ENCODE measurements around the gene SEL1L. TPM values are rescaled to one million over a fixed set of nuclear protein-coding genes. Genes with fewer than 3 reads are reported as not detected.

Gene SEL1L
- total and polyA plus RNA-seq, 2 of the 13 experiments (the other 11 are each of a cell fraction or from before 2014, with no cell fraction given): 15.3 to 61.0 TPM

DNA sequence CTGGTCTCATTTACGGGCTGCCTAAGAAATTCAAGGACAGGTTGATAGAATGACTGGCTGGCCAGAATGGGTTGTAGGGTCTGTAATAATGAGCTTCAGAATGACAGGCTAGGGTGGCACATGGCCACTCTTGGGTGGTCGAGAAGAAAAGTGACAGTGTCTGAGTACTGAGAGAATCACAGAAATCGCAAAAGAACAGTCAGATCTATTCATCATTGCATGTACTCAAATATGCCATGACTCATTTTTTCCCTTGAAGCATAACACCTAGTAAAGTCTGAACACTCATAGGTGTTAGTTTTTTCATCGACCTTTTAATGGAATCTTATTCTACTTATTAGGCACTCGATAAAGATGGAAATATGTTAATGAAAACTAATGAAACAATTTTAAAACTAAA, 37.8 kb upstream of the SEL1L start (continued):
- TF ChIP-seq SP5 (CRISPR knock-in tag; IDR thresholded peaks at IDR 0.05; ENCODE audit: borderline replicate concordance, low read depth) (no peak), ZNF562 (CRISPR knock-in tag; IDR thresholded peaks at IDR 0.05; ENCODE audit: borderline replicate concordance) (no peak), ZNF558 (CRISPR knock-in tag; IDR thresholded peaks at IDR 0.05; ENCODE audit: borderline replicate concordance) (no peak), HNRNPLL (IDR thresholded peaks at IDR 0.05; ENCODE audit: low read depth, low read length, poor library complexity, severe bottlenecking) (no peak)
- TF ChIP-seq, protein P1, sequence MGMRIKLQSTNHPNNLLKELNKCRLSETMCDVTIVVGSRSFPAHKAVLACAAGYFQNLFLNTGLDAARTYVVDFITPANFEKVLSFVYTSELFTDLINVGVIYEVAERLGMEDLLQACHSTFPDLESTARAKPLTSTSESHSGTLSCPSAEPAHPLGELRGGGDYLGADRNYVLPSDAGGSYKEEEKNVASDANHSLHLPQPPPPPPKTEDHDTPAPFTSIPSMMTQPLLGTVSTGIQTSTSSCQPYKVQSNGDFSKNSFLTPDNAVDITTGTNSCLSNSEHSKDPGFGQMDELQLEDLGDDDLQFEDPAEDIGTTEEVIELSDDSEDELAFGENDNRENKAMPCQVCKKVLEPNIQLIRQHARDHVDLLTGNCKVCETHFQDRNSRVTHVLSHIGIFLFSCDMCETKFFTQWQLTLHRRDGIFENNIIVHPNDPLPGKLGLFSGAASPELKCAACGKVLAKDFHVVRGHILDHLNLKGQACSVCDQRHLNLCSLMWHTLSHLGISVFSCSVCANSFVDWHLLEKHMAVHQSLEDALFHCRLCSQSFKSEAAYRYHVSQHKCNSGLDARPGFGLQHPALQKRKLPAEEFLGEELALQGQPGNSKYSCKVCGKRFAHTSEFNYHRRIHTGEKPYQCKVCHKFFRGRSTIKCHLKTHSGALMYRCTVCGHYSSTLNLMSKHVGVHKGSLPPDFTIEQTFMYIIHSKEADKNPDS (CRISPR knock-in tag; IDR thresholded peaks at IDR 0.05): no peak

DNA sequence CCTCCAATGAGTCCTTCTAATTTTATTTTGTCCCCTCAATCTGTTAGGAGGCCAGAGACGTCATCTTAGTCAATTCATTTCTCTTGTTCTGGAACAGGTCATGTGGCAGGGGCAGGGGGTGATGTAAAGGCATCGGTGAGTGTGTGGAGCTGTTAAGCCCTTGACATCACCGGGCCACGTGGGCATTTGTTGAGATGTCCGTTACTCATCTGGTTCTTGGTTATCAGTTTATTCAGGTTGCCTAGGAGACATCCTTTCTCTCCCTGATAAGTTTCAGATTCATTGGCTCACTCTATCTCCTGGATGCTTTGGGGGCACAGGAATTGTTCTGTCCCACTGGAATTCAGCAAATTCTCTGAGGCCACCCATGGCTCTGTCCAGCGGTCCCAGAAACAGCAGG, 33.6 kb upstream of the SEL1L start:
- Histone ChIP-seq H3K4me1 (ENCODE audit: insufficient read depth, low read length) (no peaks in the 10 kb centered on the region), H3K9ac (ENCODE audit: insufficient read depth, low read depth, low read length) (no peak overlapping the region), H3K4me2 (ENCODE audit: low read depth, low read length) (no peak overlapping the region), H3K79me2 (ENCODE audit: insufficient read depth, low read length) (no peaks in the 10 kb centered on the region), H3K4me3 (replicated peaks in 1 of 3; ENCODE audit: insufficient read depth in 1 of 3, low read depth in 2 of 3, low read length in 3 of 3) (no peak overlapping the region), H2AFZ (ENCODE audit: low read length) (no peak overlapping the region), H3K27ac (ENCODE audit: extremely low read length, insufficient read depth, low read length) (no peak overlapping the region), H3K27me3 (ENCODE audit: control insufficient read depth in 1 of 2, insufficient read depth in 2 of 2, low read length in 2 of 2) (peaks cover 0 to 6% of the 10 kb centered on the region in 2 experiments; a peak in 1 of 5 replicates), H4K20me1 (ENCODE audit: insufficient read depth, low read length) (no peaks in the 10 kb centered on the region), H3K9me3 (ENCODE audit: low read length) (no peaks in the 10 kb centered on the region), H3K36me3 (replicated peaks in 1 of 2; ENCODE audit: control insufficient read depth in 1 of 2, insufficient read depth in 2 of 2, low read length in 2 of 2) (no peaks in the 10 kb centered on the region)
- POLR2A ChIA-PET: no interaction called here
- intact Hi-C loops (cut with micrococcal nuclease; ENCODE audit: unreplicated experiment): loop anchor here (5.0 to 10.0 kb wide), 2 partner anchors 147 to 420 kb away; no protein-coding TSS in a partner anchor
- FAIRE-seq (no peak), DNase-seq (ENCODE audit: low spot score) (no peak), ATAC-seq (no peak)
- TF ChIP-seq ZNF546 (CRISPR knock-in tag; conservative IDR thresholded peaks at IDR 0.05) (no peak), ZNF558 (CRISPR knock-in tag; IDR thresholded peaks at IDR 0.05; ENCODE audit: borderline replicate concordance) (no peak), SNAI1 (CRISPR knock-in tag; IDR thresholded peaks at IDR 0.05; ENCODE audit: borderline replicate concordance) (no peak), ZFP36L2 (CRISPR knock-in tag; IDR thresholded peaks at IDR 0.05) (no peak), ARID2 (CRISPR knock-in tag; IDR thresholded peaks at IDR 0.05; ENCODE audit: borderline replicate concordance) (no peak), BORCS8-MEF2B (CRISPR knock-in tag; IDR thresholded peaks at IDR 0.05) (no peak), GATAD2A (CRISPR knock-in tag; IDR thresholded peaks at IDR 0.05) (no peak)
- TF ChIP-seq, protein P2, sequence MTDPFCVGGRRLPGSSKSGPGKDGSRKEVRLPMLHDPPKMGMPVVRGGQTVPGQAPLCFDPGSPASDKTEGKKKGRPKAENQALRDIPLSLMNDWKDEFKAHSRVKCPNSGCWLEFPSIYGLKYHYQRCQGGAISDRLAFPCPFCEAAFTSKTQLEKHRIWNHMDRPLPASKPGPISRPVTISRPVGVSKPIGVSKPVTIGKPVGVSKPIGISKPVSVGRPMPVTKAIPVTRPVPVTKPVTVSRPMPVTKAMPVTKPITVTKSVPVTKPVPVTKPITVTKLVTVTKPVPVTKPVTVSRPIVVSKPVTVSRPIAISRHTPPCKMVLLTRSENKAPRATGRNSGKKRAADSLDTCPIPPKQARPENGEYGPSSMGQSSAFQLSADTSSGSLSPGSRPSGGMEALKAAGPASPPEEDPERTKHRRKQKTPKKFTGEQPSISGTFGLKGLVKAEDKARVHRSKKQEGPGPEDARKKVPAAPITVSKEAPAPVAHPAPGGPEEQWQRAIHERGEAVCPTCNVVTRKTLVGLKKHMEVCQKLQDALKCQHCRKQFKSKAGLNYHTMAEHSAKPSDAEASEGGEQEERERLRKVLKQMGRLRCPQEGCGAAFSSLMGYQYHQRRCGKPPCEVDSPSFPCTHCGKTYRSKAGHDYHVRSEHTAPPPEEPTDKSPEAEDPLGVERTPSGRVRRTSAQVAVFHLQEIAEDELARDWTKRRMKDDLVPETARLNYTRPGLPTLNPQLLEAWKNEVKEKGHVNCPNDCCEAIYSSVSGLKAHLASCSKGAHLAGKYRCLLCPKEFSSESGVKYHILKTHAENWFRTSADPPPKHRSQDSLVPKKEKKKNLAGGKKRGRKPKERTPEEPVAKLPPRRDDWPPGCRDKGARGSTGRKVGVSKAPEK (CRISPR knock-in tag; IDR thresholded peaks at IDR 0.05; ENCODE audit: borderline replicate concordance): no peak
- in situ Hi-C loops (cut with HindIII; ENCODE audit: extremely low pct_ligation_motif_present, low pct_unique_long_range_greater_than_20kb): no loop called here
- no TSS peak for BruUV-seq (replicated peaks)
- 24% methylated on average over 6 of the region's 6 CpGs for WGBS (ENCODE audit: low lambda C conversion rate)
- CTCF ChIA-PET (ENCODE audit: low intra/inter-chr PET ratio, low total read pairs): no interaction called here
